ENCODE data around the gene HCAR3.

- no peak for TF ChIP-seq CTCF (IDR thresholded peaks at IDR 0.05)
- TF ChIP-seq POLR2A (IDR thresholded peaks at IDR 0.05), result no peak
Observed at GRCh38 chr12:122688291-122688690, 28.3 kb downstream of the HCAR3 start.
